Ammon's horn (tissue), 1 donor: ENCODE results near the gene RPL29.

Experiments used
- DNase-seq: peaks from one replicate; pipeline ENCODE4 v3.0.0-alpha.2; 2016; ENCODE audit warnings: low spot score

Gene RPL29

DNA sequence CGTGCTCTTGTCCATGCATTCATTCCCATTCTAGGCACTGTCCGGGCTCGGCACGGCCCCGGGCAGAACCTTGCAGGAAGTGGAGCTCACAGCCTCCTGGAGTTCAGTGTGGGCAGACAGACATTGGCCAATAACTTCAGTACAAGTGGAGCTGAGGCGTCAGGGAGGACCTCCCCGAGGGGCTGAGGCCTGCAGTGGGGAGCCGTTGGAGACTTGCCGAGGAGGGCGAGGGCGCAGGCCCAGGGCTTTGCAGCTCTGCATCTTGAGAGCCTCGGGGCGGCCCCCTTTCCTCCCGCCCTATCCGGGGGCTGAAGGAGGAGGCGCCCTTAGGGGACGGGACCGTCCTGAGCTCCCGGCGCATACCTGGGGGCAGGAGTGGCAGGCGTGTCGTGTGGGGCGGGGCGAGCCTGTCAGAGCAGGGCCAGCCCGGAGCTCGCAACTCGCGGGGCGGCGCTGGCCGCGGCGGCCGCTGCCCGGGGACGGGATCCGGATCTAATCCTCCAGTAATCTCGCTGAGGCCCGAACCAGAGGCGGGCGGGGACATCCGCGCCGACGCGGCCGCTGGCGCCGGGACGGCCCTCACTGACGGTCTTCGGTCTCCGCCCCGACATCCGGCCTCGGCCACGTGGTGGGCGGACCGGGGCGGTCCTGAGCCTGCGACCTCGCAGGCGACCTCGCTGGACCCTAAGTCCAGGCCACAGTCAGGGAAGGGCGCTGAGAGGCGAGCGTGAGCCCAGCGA is 12.7 kb downstream of the RPL29 start, which contains the start of gene ACY1:
Gene ACY1, plus strand, starts transcription at position 698 of the 740 bp plus-strand sequence. CDS start 530 bp downstream, outside the sequence.
- peak; percentile 88 for DNase-seq

DNA sequence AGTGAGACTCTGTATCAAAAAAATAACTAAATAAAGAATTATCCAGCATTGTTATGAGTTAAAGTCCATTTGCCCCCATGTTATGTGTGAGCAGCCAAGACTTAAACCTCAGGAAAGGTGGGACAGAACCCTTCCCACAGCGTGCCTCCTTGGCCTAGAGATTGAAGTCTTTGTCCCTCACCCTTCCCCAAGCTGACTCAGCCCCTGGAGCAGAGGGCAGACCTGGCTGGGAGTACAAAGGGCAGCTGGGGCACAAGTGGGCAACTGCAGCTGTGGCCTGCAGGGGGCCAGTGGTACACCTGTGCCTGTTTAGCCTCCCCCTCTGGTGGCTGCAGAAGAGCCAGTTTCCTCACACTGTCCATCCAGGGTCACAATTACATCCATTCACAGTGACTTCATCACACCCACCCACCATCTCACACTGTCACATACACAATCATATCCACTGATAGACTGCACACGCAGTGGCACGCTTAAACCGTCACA is 13.3 kb downstream of the RPL29 start:
- no peak for DNase-seq

DNA sequence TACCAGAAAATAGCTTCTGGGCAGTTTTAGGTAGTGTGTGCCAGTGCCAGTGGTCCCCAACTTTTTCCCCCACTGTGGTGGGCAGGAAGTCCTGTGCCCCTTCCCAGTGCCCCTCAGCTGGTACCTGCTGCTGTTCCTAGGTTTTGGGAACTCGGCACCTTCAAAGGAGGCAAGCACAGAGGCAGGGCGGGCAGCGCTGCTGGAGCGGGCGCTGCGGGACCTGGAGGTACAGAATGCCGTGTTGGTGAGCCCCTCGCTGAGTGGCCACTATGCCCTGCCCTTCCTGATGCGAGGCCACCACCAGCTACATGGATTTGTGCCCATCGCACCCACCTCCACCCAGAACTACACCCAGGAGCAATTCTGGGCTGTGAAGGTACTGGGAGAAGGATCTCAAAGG is 15.4 kb downstream of the RPL29 start:
- DNase-seq, result no peak

GRCh38 chr3:51978143-51978502 is 17.6 kb downstream of the RPL29 start:
- DNase-seq, result no peak

- DNase-seq, result no peak
Measured at GRCh38 chr3:51977446-51978142, 18.1 kb downstream of the RPL29 start.

GRCh38 chr3:51975852-51976549 is 19.7 kb downstream of the RPL29 start:
- DNase-seq, result peak; percentile 87

- DNase-seq, result peak; percentile 73
Measured at GRCh38 chr3:51974963-51975851, 20.5 kb downstream of the RPL29 start, which contains the start of gene ABHD14A. Gene ABHD14A (plus strand): TSS chr3:51975064. CDS start chr3:51975136, 72 bp downstream.

DNA sequence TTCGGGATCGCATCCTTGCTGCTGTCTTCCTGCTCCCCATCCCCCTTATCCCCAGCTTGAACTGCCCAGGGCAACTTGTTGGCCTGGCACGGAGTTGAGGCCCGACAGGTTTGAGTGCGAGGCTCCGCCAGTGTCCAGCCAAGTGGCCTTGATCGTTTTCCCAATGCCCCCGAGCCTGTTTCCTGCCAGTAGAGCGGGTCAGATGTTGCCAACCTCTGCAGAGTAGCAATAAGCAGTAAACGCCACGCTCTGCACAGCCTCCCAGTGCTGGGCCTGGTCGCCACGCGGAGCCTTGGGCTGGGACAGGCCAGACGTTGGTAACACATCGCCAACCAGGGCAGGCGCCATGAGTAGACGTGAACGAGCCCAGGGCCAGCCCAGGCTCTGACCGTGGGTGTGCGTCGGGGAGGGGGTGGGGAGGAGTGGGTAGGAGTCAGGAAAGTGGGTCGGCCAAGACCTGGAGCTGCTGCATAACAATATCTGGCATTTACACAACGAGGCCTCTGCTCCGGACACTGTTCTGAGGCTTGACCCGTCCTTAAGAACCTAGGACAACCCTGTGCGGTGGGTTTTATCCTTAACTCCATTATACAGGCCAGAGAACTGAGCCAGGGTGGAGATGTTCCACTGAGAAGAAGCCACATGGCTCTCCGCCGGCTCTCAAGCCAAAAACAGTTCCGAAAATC is 21.3 kb downstream of the RPL29 start:
- DNase-seq, result peak; percentile 37

GRCh38 chr3:51971350-51971749 is 24.3 kb downstream of the RPL29 start:
- DNase-seq, result no peak

GRCh38 chr3:51970606-51971300 is 24.9 kb downstream of the RPL29 start:
- DNase-seq, result no peak

- no peak for DNase-seq
Measured at GRCh38 chr3:51969841-51970240, 25.9 kb downstream of the RPL29 start.

- DNase-seq, result no peak
Measured at GRCh38 chr3:51968883-51969678, 26.6 kb downstream of the RPL29 start.

DNA sequence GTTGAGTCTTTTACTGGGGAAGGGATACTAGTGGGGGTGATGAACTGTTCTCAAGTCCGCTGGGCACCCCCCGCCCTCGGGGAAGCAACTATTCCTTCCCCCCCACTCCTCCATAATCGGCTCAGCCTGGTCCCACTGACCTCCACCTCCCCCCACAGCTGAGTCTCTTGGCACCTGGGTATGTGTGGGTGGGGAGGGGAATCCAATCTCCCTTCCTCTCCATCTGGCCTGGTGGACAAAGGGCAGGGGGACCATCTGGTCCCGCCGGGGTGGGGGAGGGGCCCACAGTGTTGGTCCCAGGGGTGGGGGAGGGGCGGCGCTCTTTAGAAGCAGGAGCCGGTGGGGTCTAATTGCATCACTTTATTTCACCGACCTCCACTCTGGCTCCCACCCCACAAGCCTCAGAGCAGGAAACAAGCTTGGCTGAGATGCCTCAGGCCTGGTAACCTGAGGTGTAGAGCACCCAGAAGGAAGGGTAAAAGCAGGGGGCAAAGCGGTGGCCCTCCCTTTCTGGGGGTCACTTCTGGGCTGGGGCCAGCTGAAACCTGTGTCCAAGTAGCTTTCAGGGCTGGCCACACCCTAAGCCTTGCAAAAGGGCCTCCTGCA is 27.4 kb downstream of the RPL29 start:
- no peak for DNase-seq

GRCh38 chr3:51967384-51968169 is 28.1 kb downstream of the RPL29 start, which contains the start of gene PCBP4:
Gene PCBP4 (minus strand): TSS chr3:51967454. CDS start chr3:51961240, 6,214 bp downstream.
- peak; percentile 89 for DNase-seq

DNA sequence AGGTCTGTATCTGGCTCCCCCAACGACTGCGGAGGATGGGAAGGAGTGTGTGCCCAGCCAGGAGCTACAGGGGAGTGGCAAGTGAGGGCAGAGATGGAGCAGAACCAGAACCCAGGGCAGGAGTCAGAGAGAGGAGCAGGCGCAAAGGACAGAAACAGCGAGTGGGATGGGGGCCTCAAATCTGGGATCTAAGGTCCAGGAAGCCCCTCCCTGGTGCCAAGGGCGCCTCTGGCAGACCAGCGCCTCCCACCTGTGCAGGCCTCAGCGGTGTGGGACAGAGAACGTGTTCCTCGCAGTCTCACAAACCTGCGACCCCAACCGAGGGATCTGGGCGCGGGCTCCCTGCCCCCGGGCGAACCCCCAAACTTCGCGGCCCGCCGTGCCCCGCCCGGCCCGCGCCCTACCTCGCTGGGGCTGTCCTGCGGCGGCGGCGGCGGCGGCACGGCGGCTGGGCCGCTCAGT is 28.7 kb downstream of the RPL29 start:
- DNase-seq, result no peak

GRCh38 chr3:51966486-51966885 is 29.2 kb downstream of the RPL29 start:
- no peak for DNase-seq

DNA sequence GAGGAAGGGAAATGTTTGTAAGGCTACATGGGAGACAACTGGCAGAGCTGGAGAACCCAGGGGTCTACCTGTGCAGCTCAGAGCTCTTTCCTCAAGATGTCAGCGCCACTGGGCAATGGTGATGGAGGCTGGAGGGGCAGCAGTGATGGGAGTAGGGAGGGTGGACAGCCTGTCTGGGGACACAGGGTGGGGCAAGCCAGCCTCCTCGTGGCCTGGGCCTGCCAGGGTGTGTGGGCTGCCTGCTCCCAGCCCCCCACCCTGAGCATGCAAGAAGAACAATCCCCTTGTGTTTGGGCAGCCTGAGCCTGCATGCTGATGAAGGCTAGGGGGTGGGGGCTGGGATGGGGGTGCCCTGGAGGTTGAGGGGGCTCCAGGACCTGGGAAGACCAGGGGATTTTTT is 29.7 kb downstream of the RPL29 start:
- peak; percentile 95 for DNase-seq

DNA sequence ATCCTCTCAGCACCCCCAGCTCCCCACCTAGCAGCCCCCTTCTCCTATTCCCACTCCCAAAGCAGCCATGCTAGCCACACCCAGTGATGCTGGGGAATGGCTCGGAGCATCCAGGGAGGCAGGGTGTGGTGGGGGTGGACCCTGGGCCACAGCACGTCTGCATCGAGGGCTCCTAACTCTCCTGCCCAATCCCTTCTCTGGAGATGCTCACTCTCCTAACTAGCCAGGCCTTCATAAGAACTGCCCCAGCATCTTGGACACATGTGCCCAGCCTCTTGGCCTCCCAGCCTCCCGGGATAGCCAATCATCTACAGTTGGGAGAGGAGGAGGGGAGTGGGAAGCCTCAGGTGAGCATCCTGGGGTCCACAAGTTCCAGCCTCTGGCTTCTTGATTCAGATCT is 31.2 kb downstream of the RPL29 start:
- DNase-seq, result no peak
